ENCODE results near the gene SLC7A5.

The SLC7A5 gene

DNA sequence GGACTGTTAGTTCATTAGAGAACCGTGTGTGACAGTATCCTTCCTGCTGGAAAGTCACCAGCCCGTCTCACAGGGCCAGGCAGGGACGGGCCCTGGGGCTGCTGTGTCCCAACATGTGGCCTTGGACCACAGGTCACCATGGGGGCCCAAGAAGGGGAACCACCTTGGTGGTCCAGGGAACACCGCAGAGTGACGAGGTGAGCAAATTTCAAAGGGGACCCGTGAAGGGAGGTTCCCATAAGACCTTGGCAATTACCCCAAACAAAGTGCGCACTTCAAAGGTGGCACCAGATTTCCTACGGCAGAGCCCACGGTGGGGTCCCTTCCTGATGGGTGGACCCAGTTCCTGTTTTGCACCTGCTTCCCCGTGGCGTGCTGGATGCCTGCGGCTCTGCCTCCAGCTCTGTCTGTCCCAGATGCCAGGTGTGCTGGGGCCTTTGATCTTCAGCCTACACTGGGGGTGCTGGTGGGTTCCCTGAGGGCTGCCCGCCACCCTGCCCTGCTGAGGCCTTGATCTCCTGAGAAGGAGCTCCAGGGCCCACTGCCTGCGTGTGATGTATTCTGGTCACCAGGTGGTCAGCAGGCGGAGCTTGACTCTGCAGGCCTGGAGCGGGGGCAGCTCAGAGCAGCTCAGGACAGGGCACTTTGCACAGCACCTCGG, 27.0 kb downstream of the SLC7A5 start:
- H3K27ac ChIP-seq: no peak overlapping the region
- TF ChIP-seq, protein P1, sequence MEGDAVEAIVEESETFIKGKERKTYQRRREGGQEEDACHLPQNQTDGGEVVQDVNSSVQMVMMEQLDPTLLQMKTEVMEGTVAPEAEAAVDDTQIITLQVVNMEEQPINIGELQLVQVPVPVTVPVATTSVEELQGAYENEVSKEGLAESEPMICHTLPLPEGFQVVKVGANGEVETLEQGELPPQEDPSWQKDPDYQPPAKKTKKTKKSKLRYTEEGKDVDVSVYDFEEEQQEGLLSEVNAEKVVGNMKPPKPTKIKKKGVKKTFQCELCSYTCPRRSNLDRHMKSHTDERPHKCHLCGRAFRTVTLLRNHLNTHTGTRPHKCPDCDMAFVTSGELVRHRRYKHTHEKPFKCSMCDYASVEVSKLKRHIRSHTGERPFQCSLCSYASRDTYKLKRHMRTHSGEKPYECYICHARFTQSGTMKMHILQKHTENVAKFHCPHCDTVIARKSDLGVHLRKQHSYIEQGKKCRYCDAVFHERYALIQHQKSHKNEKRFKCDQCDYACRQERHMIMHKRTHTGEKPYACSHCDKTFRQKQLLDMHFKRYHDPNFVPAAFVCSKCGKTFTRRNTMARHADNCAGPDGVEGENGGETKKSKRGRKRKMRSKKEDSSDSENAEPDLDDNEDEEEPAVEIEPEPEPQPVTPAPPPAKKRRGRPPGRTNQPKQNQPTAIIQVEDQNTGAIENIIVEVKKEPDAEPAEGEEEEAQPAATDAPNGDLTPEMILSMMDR (IDR thresholded peaks at IDR 0.05; ENCODE audit: low read depth, low read length, missing control alignments): no peak
- H3K36me3 ChIP-seq (replicated peaks): peaks cover 80% of the 10 kb centered on the region
- no peaks in the 10 kb centered on the region for H3K27me3 ChIP-seq (replicated peaks)
- in situ Hi-C loops (cut with HindIII; ENCODE audit: low pct_ligation_motif_present, low sequenced_read_pairs): no loop called here
- no peak for DNase-seq
- no peak overlapping the region for H3K4me3 ChIP-seq (ENCODE audit: low read depth, low read length)

DNA sequence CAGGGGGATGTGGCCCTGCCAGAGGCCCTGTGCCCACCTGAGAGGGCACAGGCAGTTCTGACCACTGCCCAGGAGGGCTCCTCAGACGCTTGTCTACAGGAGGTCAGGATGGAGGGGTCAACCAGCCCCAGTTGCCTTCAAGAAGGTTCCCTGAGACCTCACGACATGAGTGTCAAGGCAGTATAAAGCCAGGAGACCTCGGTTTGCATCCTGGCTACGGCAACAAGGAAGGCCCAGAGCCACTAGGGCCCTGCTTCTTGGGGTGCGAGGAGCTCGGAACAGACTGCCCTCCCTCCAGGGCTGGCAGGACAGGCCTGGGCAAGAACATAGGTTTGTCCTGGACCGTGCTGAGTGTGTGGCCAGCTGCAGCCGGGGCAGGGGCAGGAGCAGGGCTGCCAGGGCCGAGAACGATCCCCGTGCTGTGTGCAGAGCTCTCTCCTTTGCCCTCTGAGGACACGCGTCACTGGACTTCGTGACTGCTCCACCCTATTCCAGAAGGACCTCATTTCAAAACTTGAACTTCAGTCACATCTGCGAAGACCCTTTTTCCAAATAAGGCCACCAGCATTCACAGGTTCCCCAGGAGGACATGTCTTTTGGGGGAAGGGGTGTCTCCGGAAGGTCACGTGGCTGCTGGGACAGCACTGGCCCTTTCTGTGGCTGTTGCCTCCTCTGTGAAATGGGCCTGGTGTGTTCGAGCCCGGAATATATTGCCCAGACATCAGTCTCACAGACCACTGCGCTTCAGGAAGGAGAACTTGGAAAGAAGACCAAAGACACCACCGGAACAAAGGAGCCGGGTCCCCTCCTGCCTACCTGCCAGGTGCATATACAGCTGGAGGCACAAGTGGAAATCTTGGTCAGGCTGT, 27.7 kb downstream of the SLC7A5 start:
- TF ChIP-seq, protein P1 (IDR thresholded peaks at IDR 0.05; ENCODE audit: low read depth, low read length, missing control alignments): no peak
- H3K4me3 ChIP-seq (ENCODE audit: low read depth, low read length): no peak overlapping the region
- in situ Hi-C loops (cut with HindIII; ENCODE audit: low pct_ligation_motif_present, low sequenced_read_pairs): no loop called here
- DNase-seq: no peak
- H3K27me3 ChIP-seq (replicated peaks): no peaks in the 10 kb centered on the region
- H3K36me3 ChIP-seq (replicated peaks): peaks cover 82% of the 10 kb centered on the region
- H3K27ac ChIP-seq: no peak overlapping the region

DNA sequence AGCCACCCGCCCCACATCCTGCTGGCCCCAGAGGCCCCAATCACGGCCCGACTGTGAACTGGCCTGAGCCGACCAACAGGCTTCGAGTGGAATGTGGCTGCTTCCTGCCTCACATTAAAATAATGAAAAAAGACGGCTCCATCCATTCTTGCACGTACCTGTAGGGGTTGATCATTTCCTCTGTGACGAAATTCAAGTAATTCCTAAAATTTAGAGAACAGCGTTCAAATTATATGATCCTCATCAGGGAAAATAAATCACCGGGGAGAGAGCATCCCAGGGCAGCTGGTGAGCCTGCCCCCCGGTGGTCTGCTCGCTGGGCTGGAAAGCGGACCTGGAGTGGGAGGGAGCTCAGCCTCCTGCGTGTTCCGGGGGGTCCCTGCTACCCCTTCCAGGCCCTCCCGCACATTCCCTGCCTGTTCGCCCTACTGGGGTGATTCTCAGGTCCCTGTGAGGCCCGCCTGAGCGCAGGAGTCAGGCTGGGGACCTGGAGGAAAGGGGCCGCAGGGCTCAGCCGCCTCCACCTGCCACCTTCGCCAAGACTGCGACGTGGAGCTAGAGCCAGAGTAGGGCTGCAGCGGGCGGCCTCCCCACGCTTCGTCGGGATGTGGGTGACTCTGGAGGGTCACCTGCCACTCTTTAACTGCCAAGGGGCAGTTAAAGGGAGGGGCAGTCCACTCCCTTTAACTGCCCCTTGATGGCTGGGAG, 28.9 kb downstream of the SLC7A5 start:
- H3K27ac ChIP-seq: no peak overlapping the region

DNA sequence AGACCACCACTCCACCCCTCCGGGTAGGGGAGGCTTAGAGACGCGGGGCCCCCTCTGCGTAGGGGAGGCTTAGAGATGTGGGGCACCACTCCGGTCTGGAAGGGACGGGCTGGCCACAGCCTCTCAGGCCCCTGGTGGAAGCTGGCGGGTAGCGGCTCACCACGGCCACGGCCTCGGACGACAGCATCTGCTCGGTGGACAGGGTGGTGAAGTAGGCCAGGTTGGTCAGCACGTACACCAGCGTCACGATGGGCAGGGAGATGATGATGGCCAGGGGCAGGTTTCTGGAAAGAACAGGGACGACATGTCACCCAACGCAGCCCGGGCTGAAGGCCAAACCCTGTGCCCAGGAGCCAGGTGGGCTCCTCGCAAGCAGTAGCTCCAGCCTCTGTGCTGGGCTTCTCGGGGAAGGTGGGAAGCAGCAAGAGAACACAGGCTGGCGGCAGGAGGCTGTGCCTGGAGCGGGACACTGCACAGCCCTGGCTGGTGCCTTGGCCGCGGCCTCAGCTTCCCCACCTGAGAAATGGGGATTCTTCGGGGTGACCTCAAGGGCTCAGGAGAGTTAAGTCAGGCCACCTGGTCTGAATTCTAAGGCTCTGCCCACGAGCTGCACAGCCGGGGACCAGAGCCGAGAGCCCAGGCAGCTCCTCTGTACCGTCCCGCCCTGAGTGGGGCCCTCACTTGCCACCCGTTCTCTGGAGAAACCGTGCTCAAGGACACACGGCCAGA, 29.6 kb downstream of the SLC7A5 start:
- Histone ChIP-seq H3K36me3 (replicated peaks) (peaks cover 91% of the 10 kb centered on the region), H3K27me3 (replicated peaks) (no peaks in the 10 kb centered on the region), H3K27ac (no peak overlapping the region), H3K4me3 (ENCODE audit: low read depth, low read length) (no peak overlapping the region)
- TF ChIP-seq, protein P1 (IDR thresholded peaks at IDR 0.05; ENCODE audit: low read depth, low read length, missing control alignments): no peak
- in situ Hi-C loops (cut with HindIII; ENCODE audit: low pct_ligation_motif_present, low sequenced_read_pairs): no loop called here
- DNase-seq: no peak

More for the DNA sequence above, 28.9 kb downstream of the SLC7A5 start:
- Histone ChIP-seq H3K27me3 (replicated peaks) (no peaks in the 10 kb centered on the region), H3K4me3 (ENCODE audit: low read depth, low read length) (no peak overlapping the region), H3K36me3 (replicated peaks) (peaks cover 88% of the 10 kb centered on the region)
- in situ Hi-C loops (cut with HindIII; ENCODE audit: low pct_ligation_motif_present, low sequenced_read_pairs): no loop called here
- no peak for DNase-seq
- TF ChIP-seq, protein P1 (IDR thresholded peaks at IDR 0.05; ENCODE audit: low read depth, low read length, missing control alignments): no peak

DNA sequence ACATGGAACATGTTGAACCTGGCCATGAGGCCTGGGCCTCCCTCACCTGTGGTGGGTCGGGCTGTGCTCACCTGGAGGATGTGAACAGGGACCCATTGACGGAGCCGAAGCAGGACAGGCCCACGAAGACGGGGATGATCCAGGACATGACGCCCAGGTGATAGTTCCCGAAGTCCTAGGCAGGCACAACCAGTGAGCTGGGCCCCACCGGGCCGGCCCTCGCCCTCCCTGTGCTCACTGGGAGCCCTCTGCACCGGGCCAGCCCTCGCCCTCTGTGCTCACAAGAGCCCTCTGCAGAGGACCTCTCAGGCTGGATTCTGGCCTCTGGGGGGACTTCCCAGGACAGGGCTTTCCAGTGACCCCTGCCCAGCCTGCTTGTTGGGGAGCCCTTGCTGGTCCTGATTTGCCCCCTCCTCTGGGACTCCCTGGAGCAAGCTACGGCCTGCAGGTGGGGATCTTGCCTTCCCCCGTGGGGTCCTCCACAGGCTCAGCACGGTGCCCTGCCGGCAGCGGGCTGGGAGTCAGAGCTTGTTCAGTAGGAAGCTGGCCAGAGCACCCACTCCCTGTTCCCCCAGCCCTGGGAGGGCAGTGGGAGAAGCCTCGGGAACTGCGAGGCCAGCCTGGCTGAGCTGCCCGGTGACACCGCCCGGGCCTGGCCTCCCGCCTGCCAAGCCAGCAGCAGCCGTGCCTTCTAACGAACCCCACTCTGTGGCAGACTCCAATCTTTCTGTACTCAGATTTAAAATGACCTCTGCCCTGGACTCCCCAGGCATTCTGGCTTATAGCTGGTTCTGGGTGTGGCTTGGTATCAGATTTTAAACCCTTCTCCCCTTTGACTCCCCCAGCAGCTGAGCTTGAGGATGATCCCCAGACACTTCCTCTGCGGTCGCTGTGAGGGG, 30.4 kb downstream of the SLC7A5 start:
- in situ Hi-C loops (cut with HindIII; ENCODE audit: low pct_ligation_motif_present, low sequenced_read_pairs): no loop called here
- Histone ChIP-seq H3K27me3 (replicated peaks) (no peaks in the 10 kb centered on the region), H3K36me3 (replicated peaks) (peaks cover 91% of the 10 kb centered on the region), H3K27ac (no peak overlapping the region), H3K4me3 (ENCODE audit: low read depth, low read length) (no peak overlapping the region)
- DNase-seq: no peak
- TF ChIP-seq, protein P1 (IDR thresholded peaks at IDR 0.05; ENCODE audit: low read depth, low read length, missing control alignments): no peak

Measured in brain microvascular endothelial cell (primary cell).